ENCODE data around the gene SAT2.
"Not testable (repeated sequence)": the region's sequence is repeated elsewhere in the genome, so short reads cannot be mapped to it uniquely, and the experiment has no call there.

SAT2 gene

GRCh38 chr17:7633093-7633492, 5.5 kb upstream of the SAT2 start:
- DNase-seq (ENCODE audit: low read depth): no peak

- no peak for DNase-seq (ENCODE audit: low read depth)
Observed at GRCh38 chr17:7632492-7632894, 4.9 kb upstream of the SAT2 start.

GRCh38 chr17:7631398-7632380, 4.1 kb upstream of the SAT2 start:
- DNase-seq (ENCODE audit: low read depth): no peak

- no peak for DNase-seq (ENCODE audit: low read depth)
Observed at GRCh38 chr17:7629939-7630571, 2.4 kb upstream of the SAT2 start, which contains the start of gene SHBG. Gene SHBG (plus strand): TSS chr17:7630135. CDS start chr17:7630173, 38 bp downstream.

- DNase-seq (ENCODE audit: low read depth): no peak
Observed at GRCh38 chr17:7626956-7627249, 718 bp downstream of the SAT2 start.

- DNase-seq (ENCODE audit: low read depth): no peak
Observed at GRCh38 chr17:7626307-7626706, 1.3 kb downstream of the SAT2 start.

- DNase-seq (ENCODE audit: low read depth): not testable (repeated sequence)
Observed at GRCh38 chr17:7625749-7626148, 1.9 kb downstream of the SAT2 start.

GRCh38 chr17:7623661-7624060, 4.0 kb downstream of the SAT2 start:
- no peak for DNase-seq (ENCODE audit: low read depth)

- no peak for DNase-seq (ENCODE audit: low read depth)
Observed at GRCh38 chr17:7620835-7621234, 6.8 kb downstream of the SAT2 start.

- no peak for DNase-seq (ENCODE audit: low read depth)
Observed at GRCh38 chr17:7618608-7619007, 9.0 kb downstream of the SAT2 start.

GRCh38 chr17:7615265-7615747, 12.3 kb downstream of the SAT2 start:
- DNase-seq (ENCODE audit: low read depth): no peak

- peak; percentile 99 for DNase-seq (ENCODE audit: low read depth)
Observed at GRCh38 chr17:7614425-7615264, 13.0 kb downstream of the SAT2 start, which contains the start of gene FXR2. Gene FXR2 (minus strand): TSS chr17:7614897. CDS start chr17:7614532, 365 bp downstream.

- no peak for DNase-seq (ENCODE audit: low read depth)
Observed at GRCh38 chr17:7613769-7614424, 13.7 kb downstream of the SAT2 start.

GRCh38 chr17:7612294-7612640, 15.4 kb downstream of the SAT2 start:
- no peak for DNase-seq (ENCODE audit: low read depth)

GRCh38 chr17:7611635-7612293, 15.9 kb downstream of the SAT2 start:
- DNase-seq (ENCODE audit: low read depth): no peak

- no peak for DNase-seq (ENCODE audit: low read depth)
Observed at GRCh38 chr17:7610641-7611040, 17.0 kb downstream of the SAT2 start.

GRCh38 chr17:7606280-7606679, 21.3 kb downstream of the SAT2 start:
- DNase-seq (ENCODE audit: low read depth): no peak

- not testable (repeated sequence) for DNase-seq (ENCODE audit: low read depth)
Observed at GRCh38 chr17:7597561-7597960, 30.1 kb downstream of the SAT2 start.

- no peak for DNase-seq (ENCODE audit: low read depth)
Observed at GRCh38 chr17:7593296-7593695, 34.3 kb downstream of the SAT2 start.

GRCh38 chr17:7592422-7593021, 35.1 kb downstream of the SAT2 start:
- DNase-seq (ENCODE audit: low read depth): no peak

- no peak for DNase-seq (ENCODE audit: low read depth)
Observed at GRCh38 chr17:7591596-7591995, 36.0 kb downstream of the SAT2 start.

Data from activated T-cell treated with anti-CD3 and anti-CD28 coated beads for 24 hours (primary cell).